ENCODE measurements around the gene BRAF. TPM values are rescaled to one million over a fixed set of nuclear protein-coding genes. Genes with fewer than 3 reads are reported as not detected.
"Not testable (repeated sequence)": the region's sequence is repeated elsewhere in the genome, so short reads cannot be mapped to it uniquely, and the experiment has no call there.

BRAF gene
- total RNA-seq, 1 experiment from 2014 or later: 12.7 TPM

GRCh38 chr7:140877249-140877524 is 47.5 kb downstream of the BRAF start:
- no peak for DNase-seq (ENCODE audit: low read depth)

GRCh38 chr7:140876519-140877248 is 48.0 kb downstream of the BRAF start:
- DNase-seq (ENCODE audit: low read depth): peak; percentile 75

- DNase-seq (ENCODE audit: low read depth): no peak
Observed at GRCh38 chr7:140873434-140873833, 51.3 kb downstream of the BRAF start.

GRCh38 chr7:140870003-140870402 is 54.7 kb downstream of the BRAF start:
- no peak for DNase-seq (ENCODE audit: low read depth)

- DNase-seq (ENCODE audit: low read depth): no peak
Observed at GRCh38 chr7:140869430-140869829, 55.3 kb downstream of the BRAF start.

GRCh38 chr7:140867467-140868462 is 57.0 kb downstream of the BRAF start:
- DNase-seq (ENCODE audit: low read depth): no peak

GRCh38 chr7:140866926-140867325 is 57.8 kb downstream of the BRAF start:
- DNase-seq (ENCODE audit: low read depth): no peak

- DNase-seq (ENCODE audit: low read depth): no peak
Observed at GRCh38 chr7:140864732-140865131, 60.0 kb downstream of the BRAF start.

GRCh38 chr7:140863867-140864266 is 60.9 kb downstream of the BRAF start:
- DNase-seq (ENCODE audit: low read depth): no peak

GRCh38 chr7:140863184-140863583 is 61.5 kb downstream of the BRAF start:
- no peak for DNase-seq (ENCODE audit: low read depth)

- DNase-seq (ENCODE audit: low read depth): no peak
Observed at GRCh38 chr7:140857048-140857447, 67.7 kb downstream of the BRAF start.

GRCh38 chr7:140841166-140841715 is 83.5 kb downstream of the BRAF start:
- no peak for DNase-seq (ENCODE audit: low read depth)

GRCh38 chr7:140831724-140832123 is 93.0 kb downstream of the BRAF start:
- DNase-seq (ENCODE audit: low read depth): no peak

- DNase-seq (ENCODE audit: low read depth): no peak
Observed at GRCh38 chr7:140829720-140830119, 95.0 kb downstream of the BRAF start.

GRCh38 chr7:140828741-140829140 is 96.0 kb downstream of the BRAF start:
- DNase-seq (ENCODE audit: low read depth): no peak

GRCh38 chr7:140817383-140817782 is 107.3 kb downstream of the BRAF start:
- not testable (repeated sequence) for DNase-seq (ENCODE audit: low read depth)

GRCh38 chr7:140810830-140811556 is 113.7 kb downstream of the BRAF start:
- peak; percentile 66 for DNase-seq (ENCODE audit: low read depth)

- DNase-seq (ENCODE audit: low read depth): no peak
Observed at GRCh38 chr7:140810385-140810784, 114.3 kb downstream of the BRAF start.

GRCh38 chr7:140778975-140779374 is 145.8 kb downstream of the BRAF start:
- no peak for DNase-seq (ENCODE audit: low read depth)

- DNase-seq (ENCODE audit: low read depth): no peak
Observed at GRCh38 chr7:140778568-140778967, 146.2 kb downstream of the BRAF start.

GRCh38 chr7:140774371-140774770 is 150.4 kb downstream of the BRAF start:
- no peak for DNase-seq (ENCODE audit: low read depth)

- DNase-seq (ENCODE audit: low read depth): no peak
Observed at GRCh38 chr7:140773104-140773503, 151.6 kb downstream of the BRAF start.
